Measurements from ENCODE around the gene A1CF. TPM values are rescaled to one million over a fixed set of nuclear protein-coding genes. Genes with fewer than 3 reads are reported as not detected.
"Not testable (repeated sequence)": the region's sequence is repeated elsewhere in the genome, so short reads cannot be mapped to it uniquely, and the experiment has no call there.

The A1CF gene
- polyA plus RNA-seq, 4 donors = 6.0 to 8.6 (median 6.5) TPM

DNA sequence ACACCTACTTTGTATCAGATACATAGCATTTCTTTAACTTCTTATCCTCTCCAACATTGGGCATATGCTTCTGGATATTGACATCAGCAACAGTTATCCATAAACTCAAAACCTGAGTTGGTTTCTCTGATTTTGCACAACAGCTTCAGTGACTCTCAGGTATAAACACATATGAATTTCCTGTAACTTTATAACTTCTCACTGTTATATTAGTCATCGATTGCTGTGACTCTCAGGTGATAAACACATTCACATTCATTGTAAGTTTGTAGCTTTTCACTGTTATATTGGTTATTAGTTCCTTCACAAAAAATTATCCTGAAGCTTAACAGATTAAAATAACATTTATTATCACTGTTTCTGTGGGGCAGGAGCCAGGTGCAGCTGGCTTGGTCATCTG lies 88.7 kb downstream of the A1CF start:
- DNase-seq (ENCODE audit: low read depth in 4 of 4, low spot score in 3 of 4) = no peak

DNA sequence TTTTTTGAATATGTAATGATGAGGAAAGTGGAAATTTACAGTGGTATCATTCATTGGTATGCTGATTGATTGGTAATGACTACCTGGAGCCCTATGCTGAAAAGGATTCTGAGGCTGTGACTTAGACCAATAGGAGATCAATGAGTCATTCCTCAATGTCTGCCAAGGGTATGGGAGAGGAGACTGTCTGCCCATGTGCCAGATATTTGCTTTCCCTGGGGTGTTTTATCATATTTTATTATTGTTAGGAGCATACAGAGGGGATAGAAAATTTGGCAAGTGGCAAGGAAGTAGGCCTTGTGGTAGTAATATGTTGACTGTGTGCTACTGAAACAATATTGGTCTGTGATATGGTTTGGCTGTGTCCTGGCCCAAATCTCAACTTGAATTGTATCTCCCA lies 90.9 kb downstream of the A1CF start:
- DNase-seq (ENCODE audit: low read depth in 4 of 4, low spot score in 3 of 4) = no peak

- DNase-seq (ENCODE audit: low read depth in 4 of 4, low spot score in 3 of 4) = peak in 1 of 4 donors; percentile 14
Measured at GRCh38 chr10:50788951-50789945, 96.2 kb downstream of the A1CF start.

DNA sequence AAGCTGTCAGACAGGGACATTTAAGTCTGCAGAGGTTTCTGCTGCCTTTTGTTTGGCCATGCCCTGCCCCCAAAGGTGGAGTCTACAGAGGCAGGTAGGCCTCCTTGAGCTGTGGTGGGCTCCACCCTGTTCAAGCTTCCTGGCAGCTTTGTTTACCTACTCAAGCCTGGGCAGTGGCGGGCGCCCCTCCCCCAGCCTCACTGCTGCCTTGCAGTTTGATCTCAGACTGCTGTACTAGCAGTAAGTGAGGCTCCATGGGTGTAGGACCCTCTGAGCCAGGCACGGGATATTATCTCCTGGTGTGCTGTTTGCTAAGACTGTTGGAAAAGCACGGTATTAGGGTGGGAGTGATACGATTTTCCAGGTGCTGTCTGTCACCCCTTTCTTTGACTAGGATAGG lies 97.5 kb downstream of the A1CF start:
- not testable (repeated sequence) for DNase-seq (ENCODE audit: low read depth in 4 of 4, low spot score in 3 of 4)

- not testable (repeated sequence) for DNase-seq (ENCODE audit: low read depth in 4 of 4, low spot score in 3 of 4)
Measured at GRCh38 chr10:50782017-50782416, 103.4 kb downstream of the A1CF start.

DNA sequence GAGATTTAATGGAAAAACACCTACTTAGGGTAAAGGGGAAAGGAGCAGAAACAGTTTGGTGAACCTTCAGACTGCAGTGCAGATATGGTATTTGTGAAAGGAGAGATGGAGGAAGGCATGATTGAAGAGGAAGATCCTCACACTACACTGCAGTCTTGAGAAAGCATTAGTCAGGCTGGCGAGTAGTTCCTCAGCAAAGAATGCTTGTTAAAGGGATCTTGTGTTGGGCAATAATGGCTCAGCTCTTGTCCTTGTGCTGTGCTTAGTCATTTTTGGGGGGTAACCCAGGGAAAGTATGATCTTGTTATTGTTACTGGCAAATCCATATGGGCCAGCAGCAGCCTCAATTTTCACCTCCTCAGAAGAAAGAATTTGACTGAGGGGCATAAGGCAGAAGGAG lies 105.4 kb downstream of the A1CF start:
- not testable (repeated sequence) for DNase-seq (ENCODE audit: low read depth in 4 of 4, low spot score in 3 of 4)

- not testable (repeated sequence) for DNase-seq (ENCODE audit: low read depth in 4 of 4, low spot score in 3 of 4)
Measured at GRCh38 chr10:50774868-50775267, 110.6 kb downstream of the A1CF start.

DNA sequence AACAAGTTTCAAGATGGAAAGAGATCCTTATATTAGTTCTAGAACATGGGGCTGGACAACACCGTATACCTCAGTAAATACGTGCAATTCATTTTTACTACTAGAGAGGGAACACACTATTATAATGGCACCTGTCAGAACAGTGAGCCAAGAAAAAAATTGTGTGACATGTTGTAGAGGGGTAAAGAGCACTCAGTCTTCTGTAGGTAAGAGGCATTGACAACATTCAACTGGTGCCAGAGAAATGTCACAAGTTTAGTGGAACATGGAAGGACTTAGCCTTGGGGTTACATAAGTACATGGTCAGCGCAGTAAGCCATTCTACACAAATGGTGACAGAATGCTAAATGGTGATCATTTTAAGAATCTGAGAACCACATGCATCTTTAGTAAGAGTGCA lies 113.4 kb downstream of the A1CF start:
- DNase-seq (ENCODE audit: low read depth in 4 of 4, low spot score in 3 of 4) = not testable (repeated sequence)

DNA sequence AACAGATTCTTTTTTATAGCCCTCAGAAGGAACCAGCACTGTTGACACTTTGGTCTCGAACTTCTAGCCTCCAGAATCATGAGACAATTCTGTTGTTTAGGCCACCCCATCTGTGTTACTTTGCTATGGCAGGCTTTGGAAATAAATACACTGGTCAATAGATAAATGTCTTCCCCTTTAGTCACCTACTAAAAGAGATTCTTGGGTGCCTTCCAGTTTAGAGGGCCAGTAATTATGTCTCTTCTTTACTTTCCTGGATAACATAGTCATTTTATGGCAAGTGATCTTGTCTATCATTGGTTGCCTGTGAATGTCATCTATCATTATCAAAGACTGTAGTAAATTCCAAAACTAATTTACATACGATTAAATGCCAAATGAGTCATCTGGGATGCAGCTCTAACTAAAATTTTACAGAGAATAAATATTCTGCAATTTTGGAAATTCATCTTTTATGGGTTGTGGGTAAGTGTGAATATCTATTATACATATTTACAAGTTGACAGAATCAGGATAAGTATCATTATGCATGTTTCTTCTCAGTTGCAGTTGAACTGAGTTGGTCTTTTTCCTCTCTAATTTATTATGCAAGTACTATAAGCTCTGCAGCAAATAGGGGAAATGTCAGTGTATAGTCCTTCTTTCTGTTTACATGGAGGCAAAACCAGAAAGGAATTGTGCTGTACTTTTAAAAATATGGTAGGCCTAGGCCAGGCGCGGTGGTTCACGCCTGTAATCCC lies 118.5 kb downstream of the A1CF start:
- DNase-seq (ENCODE audit: low read depth in 4 of 4, low spot score in 3 of 4) = not testable (repeated sequence)

Other genes starting within 250 kb of the A1CF start
- gene ASAH2B, start 145.7 kb downstream of the A1CF start, polyA plus RNA-seq (ENCODE audit: insufficient read length in 4 of 4) = 10 to 100 TPM; 10.5 to 16.3 (median 12.1) TPM
- 10 to 100 TPM; 13.3 to 16.0 (median 14.3) TPM for gene PRKG1, start 188.9 kb upstream of the A1CF start, polyA plus RNA-seq (ENCODE audit: insufficient read length in 4 of 4)